GM12891 (cell line): ENCODE data around the gene RPUSD1.

Experiments used
- POLR2A ChIP-seq: IDR thresholded peaks from 2 replicates; pipeline ENCODE4 v1.6.1; 2011; ENCODE audit warnings: low read depth, low read length, control low read depth
- POLR2AphosphoS5 ChIP-seq: IDR thresholded peaks from 2 replicates; pipeline ENCODE4 v1.6.1; 2011; ENCODE audit warnings: low read depth, low read length, control low read depth
- POU2F2 ChIP-seq: IDR thresholded peaks from 2 replicates; pipeline ENCODE4 v1.6.1; 2011; ENCODE audit warnings: low read depth, mild to moderate bottlenecking, control low read depth, low read length, moderate library complexity
- SPI1 ChIP-seq: IDR thresholded peaks from 2 replicates; pipeline ENCODE4 v1.6.1; 2011; ENCODE audit warnings: low read depth, low read length, control low read depth
- TAF1 ChIP-seq: IDR thresholded peaks from 2 replicates; pipeline ENCODE4 v1.6.1; 2011; ENCODE audit warnings: low read depth, low read length, control low read depth

- TF ChIP-seq POLR2A, result no peak
- no peak for TF ChIP-seq POLR2AphosphoS5
- no peak for TF ChIP-seq TAF1
- no peak for TF ChIP-seq POU2F2
- no peak for TF ChIP-seq SPI1
Measured at GRCh38 chr16:766008-766819, 22.0 kb downstream of the RPUSD1 start.
